ENCODE data around the gene APLF.

DNA sequence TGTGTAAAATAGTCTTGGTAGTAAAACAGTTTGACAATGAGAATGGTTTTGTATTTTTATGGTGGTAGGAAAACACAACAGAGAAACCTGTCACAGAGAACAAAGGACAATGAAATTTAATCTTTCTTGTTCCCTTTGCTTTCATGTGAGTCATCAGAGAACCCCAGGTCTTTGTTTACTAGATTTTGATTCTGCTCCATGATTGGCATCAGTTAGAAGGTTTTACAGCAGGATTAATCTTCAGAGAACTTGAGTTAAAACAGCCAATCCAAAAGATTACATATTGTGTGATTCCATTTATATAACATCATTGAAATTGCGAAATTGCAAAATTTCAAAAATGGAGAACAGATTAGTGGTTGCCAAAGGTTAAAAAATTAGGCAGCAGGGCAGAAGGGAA lies 2.5 kb downstream of the APLF start:
- no peak for TF ChIP-seq ZNF274 (IDR thresholded peaks at IDR 0.05; ENCODE audit: low read depth, low read length)
- no peak for TF ChIP-seq YY1 (IDR thresholded peaks at IDR 0.05; ENCODE audit: insufficient read depth, insufficient read length)
- TF ChIP-seq SUZ12 (IDR thresholded peaks at IDR 0.05; ENCODE audit: extremely low read depth, insufficient read depth, insufficient read length), result no peak
